Lung (tissue), 12 donors: ENCODE measurements around the gene HMGB2. TPM values are rescaled to one million over a fixed set of nuclear protein-coding genes. Genes with fewer than 3 reads are reported as not detected.
A peak's percentile ranks its signal among the peaks of the same experiment; 100 is the strongest.

Experiments used
- ATAC-seq: fragments of 200-7000 bp; cut with Tn5 transposase; one replicate; pipeline ENCODE4 v1.9.1; 2020; ENCODE audit warnings: moderate number of reproducible peaks; ENCODE audit not compliant: insufficient read depth, low FRiP score
- DNase-seq, 3 donors: peaks; one replicate each; pipeline ENCODE4 v3.0.0-alpha.2; 2013 to 2017
- H3K27ac ChIP-seq, 2 donors: one replicate each; pipeline ENCODE4 v1.5.1; 2013; ENCODE audit warnings: mild to moderate bottlenecking in 2 of 2, moderate library complexity in 2 of 2, control low read depth in 1 of 2, inconsistent platforms in 1 of 2, low read depth in 1 of 2, low read length in 1 of 2
- H3K27me3 ChIP-seq, 3 donors: one replicate each; pipeline ENCODE4 v1.5.1; 2013; ENCODE audit warnings: low read length in 2 of 3; ENCODE audit not compliant: control insufficient read depth in 3 of 3, insufficient read depth in 3 of 3
- H3K36me3 ChIP-seq, 4 donors: one replicate each; pipeline ENCODE4 v1.5.1; 2013; ENCODE audit warnings: low read length in 4 of 4, mild to moderate bottlenecking in 1 of 4, moderate library complexity in 1 of 4; ENCODE audit not compliant: control insufficient read depth in 4 of 4, insufficient read depth in 4 of 4
- H3K4me1 ChIP-seq, 5 donors: one replicate each; pipeline ENCODE4 v1.5.1; 2013; ENCODE audit warnings: low read length in 5 of 5, mild to moderate bottlenecking in 2 of 5, moderate library complexity in 1 of 5; ENCODE audit not compliant: control insufficient read depth in 5 of 5, insufficient read depth in 5 of 5
- H3K4me3 ChIP-seq: one replicate; pipeline ENCODE4 v1.5.1; 2013; ENCODE audit warnings: mild to moderate bottlenecking, control low read depth, moderate library complexity
- H3K9ac ChIP-seq, 2 donors: one replicate each; pipeline ENCODE4 v1.5.1; 2013; ENCODE audit warnings: low read length in 2 of 2, control low read depth in 1 of 2; ENCODE audit not compliant: insufficient read depth in 1 of 2
- H3K9me3 ChIP-seq, 4 donors: one replicate each; pipeline ENCODE4 v1.5.1; 2013; ENCODE audit warnings: low read length in 3 of 4, mild to moderate bottlenecking in 1 of 4, moderate library complexity in 1 of 4; ENCODE audit not compliant: control insufficient read depth in 4 of 4, insufficient read depth in 3 of 4
- WGBS, 2 donors: extraction: QIAGEN DNeasy Blood & Tissue Kit; methylation state at CpG; one replicate each; pipeline ENCODE4 v1.1.7; 2013; 5-methylcytosine and 5-hydroxymethylcytosine counted together
- polyA plus RNA-seq, 2 donors: library from polyadenylated mRNA; stranded (reverse); fragments of 200-250 nt; gene quantifications; one replicate each; pipeline ENCODE4 v1.2.1, GENCODE V29; 2013
- total RNA-seq, 2 donors: library from RNA; depleted of rRNA in 1 of 2; stranded (reverse); fragments of >200 nt in 1 of 2; gene quantifications; one replicate each; pipeline ENCODE4 v1.2.1, GENCODE V29; 2014 to 2021
- TF ChIP-seq, protein P1 (sequence below): IDR thresholded peaks from 2 replicates; pipeline ENCODE4 v1.5.1; 2012; ENCODE audit warnings: mild to moderate bottlenecking; ENCODE audit errors: control extremely low read depth, extremely low read depth
- donor health status: control.
- donor health status: control.
- donor health status: Bipolar disorder and iron deficiency.
- donor health status: healthy.
- donor health status: DM: yes; HTN: yes; CAD: no.

The HMGB2 gene
- total and polyA plus RNA-seq, 4 donors: 57.9 to 187 (median 105) TPM

DNA sequence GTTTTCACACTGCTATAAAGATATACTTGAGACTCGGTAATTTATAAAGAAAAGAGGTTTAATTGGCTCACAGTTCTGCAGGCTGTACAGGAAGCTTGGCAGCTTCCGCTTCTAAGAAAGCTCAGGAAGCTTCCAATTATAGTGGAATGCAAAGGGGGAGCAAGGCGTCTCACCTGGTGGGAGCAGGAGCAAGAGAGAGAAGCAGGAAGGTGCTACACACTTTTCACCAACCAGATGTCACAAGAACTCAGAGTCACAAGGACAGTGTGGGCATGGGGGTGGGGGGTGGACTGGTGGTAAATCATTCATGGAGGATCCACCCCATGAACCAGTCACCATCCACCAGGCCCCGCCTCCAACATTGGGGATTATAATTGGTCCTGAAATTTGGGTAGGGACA, 22.8 kb downstream of the HMGB2 start:
- H3K36me3 ChIP-seq: peaks cover 0 to 10% (median 0%) of the 10 kb centered on the region in 4 donors
- no peak for ATAC-seq
- 84 to 85% methylated on average over 4 of the region's 4 CpGs for WGBS, 2 donors

DNA sequence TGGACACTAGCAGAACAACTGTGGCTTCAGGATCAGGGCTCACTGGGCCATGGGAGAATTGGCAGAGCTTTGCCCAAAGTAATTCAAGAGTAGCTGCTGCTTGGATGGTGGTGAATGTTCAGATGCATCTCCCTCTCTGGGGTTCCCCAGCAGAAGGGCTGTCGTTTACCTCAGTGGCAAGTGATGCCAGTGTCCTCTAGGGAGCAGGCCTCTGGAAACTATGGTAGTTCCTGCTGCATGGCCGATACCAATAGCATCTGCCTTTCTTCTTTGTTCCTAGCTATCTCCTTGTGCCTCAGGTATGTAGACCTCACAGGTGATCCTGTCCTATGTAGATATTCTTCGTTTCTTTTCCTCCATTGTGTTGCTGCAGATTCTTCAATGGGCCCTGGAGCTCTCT, 26.4 kb downstream of the HMGB2 start:
- no peak for DNase-seq
- Histone ChIP-seq H3K9ac (no peak overlapping the region), H3K9me3 (no peaks in the 10 kb centered on the region), H3K4me3 (no peak overlapping the region), H3K36me3 (peaks cover 0 to 2% (median 0%) of the 10 kb centered on the region in 4 donors), H3K27ac (no peak overlapping the region), H3K27me3 (no peaks in the 10 kb centered on the region), H3K4me1 (no peaks in the 10 kb centered on the region)
- ATAC-seq: no peak
- 94% methylated on average over 3 of the region's 3 CpGs for WGBS, 2 donors
- TF ChIP-seq, protein P1, sequence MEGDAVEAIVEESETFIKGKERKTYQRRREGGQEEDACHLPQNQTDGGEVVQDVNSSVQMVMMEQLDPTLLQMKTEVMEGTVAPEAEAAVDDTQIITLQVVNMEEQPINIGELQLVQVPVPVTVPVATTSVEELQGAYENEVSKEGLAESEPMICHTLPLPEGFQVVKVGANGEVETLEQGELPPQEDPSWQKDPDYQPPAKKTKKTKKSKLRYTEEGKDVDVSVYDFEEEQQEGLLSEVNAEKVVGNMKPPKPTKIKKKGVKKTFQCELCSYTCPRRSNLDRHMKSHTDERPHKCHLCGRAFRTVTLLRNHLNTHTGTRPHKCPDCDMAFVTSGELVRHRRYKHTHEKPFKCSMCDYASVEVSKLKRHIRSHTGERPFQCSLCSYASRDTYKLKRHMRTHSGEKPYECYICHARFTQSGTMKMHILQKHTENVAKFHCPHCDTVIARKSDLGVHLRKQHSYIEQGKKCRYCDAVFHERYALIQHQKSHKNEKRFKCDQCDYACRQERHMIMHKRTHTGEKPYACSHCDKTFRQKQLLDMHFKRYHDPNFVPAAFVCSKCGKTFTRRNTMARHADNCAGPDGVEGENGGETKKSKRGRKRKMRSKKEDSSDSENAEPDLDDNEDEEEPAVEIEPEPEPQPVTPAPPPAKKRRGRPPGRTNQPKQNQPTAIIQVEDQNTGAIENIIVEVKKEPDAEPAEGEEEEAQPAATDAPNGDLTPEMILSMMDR: no peak

More for the DNA sequence above, 22.8 kb downstream of the HMGB2 start:
- TF ChIP-seq, protein P1: no peak
- no peak for DNase-seq
- Histone ChIP-seq H3K9me3 (no peaks in the 10 kb centered on the region), H3K27ac (no peak overlapping the region), H3K9ac (no peak overlapping the region), H3K4me1 (no peaks in the 10 kb centered on the region), H3K27me3 (no peaks in the 10 kb centered on the region), H3K4me3 (no peak overlapping the region)

DNA sequence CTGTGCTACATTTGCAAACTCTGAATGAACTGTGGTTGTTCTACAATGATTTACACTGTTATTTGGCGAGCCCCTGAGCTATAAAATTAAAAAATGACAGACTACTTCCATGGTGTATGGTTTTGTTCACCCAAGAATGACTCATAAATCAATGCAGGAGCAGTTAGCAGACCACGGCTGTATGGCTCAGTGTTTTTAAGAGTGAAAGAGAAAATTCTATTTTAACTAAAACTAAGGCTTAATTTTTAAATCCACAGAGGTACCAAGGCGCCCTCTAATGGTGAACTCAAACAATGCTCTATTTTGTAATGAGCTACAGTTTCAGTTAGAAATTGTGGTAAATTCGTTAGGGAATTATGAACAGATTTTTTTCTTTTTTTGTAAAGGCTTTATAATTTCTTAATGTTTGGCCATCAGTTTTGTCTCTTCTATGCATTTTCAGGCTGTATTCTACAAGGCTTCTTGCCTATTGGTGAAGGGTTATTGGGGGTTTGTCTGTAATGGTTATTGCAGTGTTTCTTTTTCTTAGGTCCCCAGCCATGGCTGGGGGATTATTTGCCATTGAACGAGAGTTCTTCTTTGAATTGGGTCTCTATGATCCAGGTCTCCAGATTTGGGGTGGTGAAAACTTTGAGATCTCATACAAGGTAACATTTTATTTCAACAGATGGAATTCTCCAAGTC, 32.5 kb downstream of the HMGB2 start:
- WGBS, 2 donors: 37% methylated on average over 5 of the region's 5 CpGs
- DNase-seq (peak in 2 of 3 donors; percentile 55 to 56), ATAC-seq (no peak)

More for the DNA sequence above, 32.5 kb downstream of the HMGB2 start:
- peaks cover 0 to 8% (median 0%) of the 10 kb centered on the region in 5 donors for H3K4me1 ChIP-seq
- H3K27me3 ChIP-seq: no peaks in the 10 kb centered on the region
- H3K4me3 ChIP-seq: no peak overlapping the region
- H3K27ac ChIP-seq: no peak overlapping the region
- no peaks in the 10 kb centered on the region for H3K9me3 ChIP-seq
- no peak overlapping the region for H3K9ac ChIP-seq
- peaks cover 0 to 4% (median 0%) of the 10 kb centered on the region in 4 donors for H3K36me3 ChIP-seq
- TF ChIP-seq, protein P1: peak; percentile 43
